Measurements from ENCODE around the gene RMRP.
A peak's percentile ranks its signal among the peaks of the same experiment; 100 is the strongest.

The RMRP gene

GRCh38 chr9:35659340-35659739 lies 1.5 kb upstream of the RMRP start:
- Histone ChIP-seq H3K79me2 (ENCODE audit: low read length) (peaks cover 14% of the 10 kb centered on the region), H3K4me2 (ENCODE audit: low read depth, low read length) (peak overlapping the region; percentile 89), H3K9me3 (replicated peaks; ENCODE audit: insufficient read depth, low read length) (no peaks in the 10 kb centered on the region), H3K9me2 (replicated peaks; ENCODE audit: insufficient read depth, low read length) (no peaks in the 10 kb centered on the region), H2AFZ (ENCODE audit: low read length) (no peak overlapping the region), H3K36me3 (replicated peaks; ENCODE audit: insufficient read depth, low read length) (no peaks in the 10 kb centered on the region), H3K27me3 (replicated peaks; ENCODE audit: insufficient read depth, low read length) (no peaks in the 10 kb centered on the region), H4K20me1 (ENCODE audit: insufficient read depth, low read length) (no peaks in the 10 kb centered on the region), H3F3A (ENCODE audit: insufficient read depth, low read length) (peaks cover 29% of the 10 kb centered on the region), H3K27ac (ENCODE audit: low read length) (peak overlapping the region; percentile 91; the same call in 1 of the 2 replicates), H3K9ac (ENCODE audit: low read length) (peak overlapping the region; percentile 88; the same call in 1 of the 2 replicates), H3K4me1 (ENCODE audit: low read length) (peaks cover 19% of the 10 kb centered on the region), H3K4me3 (ENCODE audit: low read length) (peak overlapping the region; percentile 74)
- DNase-seq = no peak
- TF ChIP-seq CTCF (IDR thresholded peaks at IDR 0.05; ENCODE audit: low read length) = no peak
- TF ChIP-seq EZH2 (optimal IDR thresholded peaks at IDR 0.05; ENCODE audit: low read depth, low read length) = no peak
- TF ChIP-seq EZH2phosphoT487 (IDR thresholded peaks at IDR 0.05; ENCODE audit: low read length) = no peak

- TF ChIP-seq EZH2phosphoT487 (IDR thresholded peaks at IDR 0.05; ENCODE audit: low read length) = no peak
- TF ChIP-seq EZH2 (optimal IDR thresholded peaks at IDR 0.05; ENCODE audit: low read depth, low read length) = no peak
- no peak for TF ChIP-seq CTCF (IDR thresholded peaks at IDR 0.05; ENCODE audit: low read length)
- no peaks in the 10 kb centered on the region for H3K27me3 ChIP-seq (replicated peaks; ENCODE audit: insufficient read depth, low read length)
These were observed 1.1 kb upstream of the RMRP start for GRCh38 chr9:35658968-35659220.

GRCh38 chr9:35658137-35658967 lies 533 bp upstream of the RMRP start, which contains the start of gene CCDC107:
Gene CCDC107 (plus strand): TSS chr9:35658292. CDS start chr9:35658380, 88 bp downstream.
- H4K20me1 ChIP-seq (ENCODE audit: insufficient read depth, low read length) = no peaks in the 10 kb centered on the region
- H3K9me2 ChIP-seq (replicated peaks; ENCODE audit: insufficient read depth, low read length) = no peaks in the 10 kb centered on the region
- H3K27ac ChIP-seq (ENCODE audit: low read length) = peak within 1 kb of the TSS; percentile 91
- peak; percentile 86 for DNase-seq
- no peaks in the 10 kb centered on the region for H3K9me3 ChIP-seq (replicated peaks; ENCODE audit: insufficient read depth, low read length)
- H3K27me3 ChIP-seq (replicated peaks; ENCODE audit: insufficient read depth, low read length) = no peaks in the 10 kb centered on the region
- H3F3A ChIP-seq (ENCODE audit: insufficient read depth, low read length) = peaks cover 20% of the 10 kb centered on the region
- peak within 1 kb of the TSS; percentile 80 for H2AFZ ChIP-seq (ENCODE audit: low read length)
- no peaks in the 10 kb centered on the region for H3K36me3 ChIP-seq (replicated peaks; ENCODE audit: insufficient read depth, low read length)
- H3K4me3 ChIP-seq (ENCODE audit: low read length) = peak within 1 kb of the TSS; percentile 74
- H3K4me2 ChIP-seq (ENCODE audit: low read depth, low read length) = peak within 1 kb of the TSS; percentile 89
- TF ChIP-seq CTCF (IDR thresholded peaks at IDR 0.05; ENCODE audit: low read length) (peak; percentile 69), EZH2 (optimal IDR thresholded peaks at IDR 0.05; ENCODE audit: low read depth, low read length) (no peak)
- H3K79me2 ChIP-seq (ENCODE audit: low read length) = peaks cover 14% of the 10 kb centered on the region
- H3K9ac ChIP-seq (ENCODE audit: low read length) = peak within 1 kb of the TSS; percentile 88
- peaks cover 13% of the 10 kb centered on the region; the same call in 1 of the 2 replicates for H3K4me1 ChIP-seq (ENCODE audit: low read length)

More at GRCh38 chr9:35658968-35659220, 1.1 kb upstream of the RMRP start:
- DNase-seq = peak; percentile 54
- Histone ChIP-seq H4K20me1 (ENCODE audit: insufficient read depth, low read length) (no peaks in the 10 kb centered on the region), H3K9ac (ENCODE audit: low read length) (peak overlapping the region; percentile 88), H3F3A (ENCODE audit: insufficient read depth, low read length) (peaks cover 25% of the 10 kb centered on the region), H3K4me3 (ENCODE audit: low read length) (peak overlapping the region; percentile 74), H3K4me1 (ENCODE audit: low read length) (peaks cover 14% of the 10 kb centered on the region; the same call in 1 of the 2 replicates), H3K9me3 (replicated peaks; ENCODE audit: insufficient read depth, low read length) (no peaks in the 10 kb centered on the region), H3K79me2 (ENCODE audit: low read length) (peaks cover 14% of the 10 kb centered on the region), H3K4me2 (ENCODE audit: low read depth, low read length) (peak overlapping the region; percentile 89), H3K27ac (ENCODE audit: low read length) (peak overlapping the region; percentile 91; the same call in 1 of the 2 replicates), H2AFZ (ENCODE audit: low read length) (peak overlapping the region; percentile 80), H3K36me3 (replicated peaks; ENCODE audit: insufficient read depth, low read length) (no peaks in the 10 kb centered on the region), H3K9me2 (replicated peaks; ENCODE audit: insufficient read depth, low read length) (no peaks in the 10 kb centered on the region)
